ENCODE data around the gene FGF9. TPM values are rescaled to one million over a fixed set of nuclear protein-coding genes. Genes with fewer than 3 reads are reported as not detected.

FGF9 gene
- total and polyA plus RNA-seq, 7 experiments from 2014 or later, result 0.19 to 5.6 (median 2.0) TPM

- H3K9me3 Mint-ChIP-seq, result no peaks in the 10 kb centered on the region
- peaks cover 15 to 34% (median 27%) of the 10 kb centered on the region in 7 donors for H3K4me1 Mint-ChIP-seq
- Histone ChIP-seq H3K36me3 (ENCODE audit: control insufficient read depth in 2 of 3, insufficient read depth in 3 of 3, low read length in 3 of 3) (no peaks in the 10 kb centered on the region), H3K4me1 (ENCODE audit: control insufficient read depth in 2 of 2, insufficient read depth in 2 of 2, low read length in 2 of 2) (peaks cover 14 to 24% of the 10 kb centered on the region in 2 donors), H3K27me3 (ENCODE audit: control insufficient read depth in 2 of 2, insufficient read depth in 2 of 2, low read length in 2 of 2) (peaks cover 0 to 10% of the 10 kb centered on the region in 2 donors), H3K4me3 (ENCODE audit: low read length) (no peak overlapping the region), H3K27ac (ENCODE audit: low read depth, low read length) (no peak overlapping the region), H3K9me3 (ENCODE audit: control insufficient read depth in 2 of 3, low read length in 3 of 3) (no peaks in the 10 kb centered on the region)
- peaks cover 6 to 75% (median 24%) of the 10 kb centered on the region in 5 donors for H3K27me3 Mint-ChIP-seq
- ChIA-PET POLR2A (interaction anchor here (0.8 kb wide), 1 partner anchor 72 kb away, joined by 3 read pairs; the partner anchor contains the start of gene MICU2), CTCF (interaction anchor here (0.6 to 1.6 kb wide), 4 partner anchors 15 to 601 kb away, joined by 3 to 6 read pairs (median 3); no protein-coding TSS in a partner anchor)
- no peak overlapping the region for H3K27ac Mint-ChIP-seq
- no peaks in the 10 kb centered on the region for H3K36me3 Mint-ChIP-seq
- peak overlapping the region in 9 of 10 donors; percentile 70 to 98 (median 84) for H3K4me3 Mint-ChIP-seq
- DNase-seq (no peak), ATAC-seq (no peak)
- intact Hi-C loops (cut with micrococcal nuclease), result loop anchor here (10.0 kb wide), 4 partner anchors 168 to 488 kb away; partner anchors contain the start of gene ZDHHC20 (in 1 of the 2)
These were observed 5.7 kb downstream of the FGF9 start for GRCh38 chr13:21676611-21677021.

- Mint-ChIP-seq H3K4me3 (peak overlapping the region in 2 of 10 donors; percentile 11 to 84), H3K27ac (peak overlapping the region in 1 of 9 donors; percentile 59), H3K27me3 (peaks cover 6 to 75% (median 24%) of the 10 kb centered on the region in 5 donors), H3K36me3 (no peaks in the 10 kb centered on the region), H3K9me3 (no peaks in the 10 kb centered on the region), H3K4me1 (peaks cover 11 to 28% (median 21%) of the 10 kb centered on the region in 7 donors)
- no peak overlapping the region for H3K27ac ChIP-seq (ENCODE audit: low read depth, low read length)
- ATAC-seq, result no peak
- no peaks in the 10 kb centered on the region for H3K36me3 ChIP-seq (ENCODE audit: control insufficient read depth in 2 of 3, insufficient read depth in 3 of 3, low read length in 3 of 3)
- ChIA-PET CTCF (interaction anchor here (1.3 to 1.6 kb wide), 2 partner anchors 15 to 39 kb away, joined by 3 to 6 read pairs; no protein-coding TSS in a partner anchor), POLR2A (interaction anchor here (0.8 kb wide), 1 partner anchor 24 kb away, joined by 3 read pairs; no protein-coding TSS in a partner anchor)
- no peak for DNase-seq
- intact Hi-C loops (cut with micrococcal nuclease), result loop anchor here (10.0 kb wide), 4 partner anchors 168 to 488 kb away; partner anchors contain the start of gene ZDHHC20 (in 1 of the 2)
- H3K4me3 ChIP-seq (ENCODE audit: low read length), result no peak overlapping the region
- H3K27me3 ChIP-seq (ENCODE audit: control insufficient read depth in 2 of 2, insufficient read depth in 2 of 2, low read length in 2 of 2), result peaks cover 0 to 10% of the 10 kb centered on the region in 2 donors
- H3K9me3 ChIP-seq (ENCODE audit: control insufficient read depth in 2 of 3, low read length in 3 of 3), result no peaks in the 10 kb centered on the region
- peaks cover 9 to 19% of the 10 kb centered on the region in 2 donors for H3K4me1 ChIP-seq (ENCODE audit: control insufficient read depth in 2 of 2, insufficient read depth in 2 of 2, low read length in 2 of 2)
These were observed 6.3 kb downstream of the FGF9 start for GRCh38 chr13:21677075-21677623.

- no peak overlapping the region for H3K4me3 ChIP-seq (ENCODE audit: low read length)
- DNase-seq (no peak), ATAC-seq (no peak)
- H3K27ac Mint-ChIP-seq, result no peak overlapping the region
- ChIA-PET POLR2A (no interaction called here), CTCF (interaction anchor here (0.6 kb wide), 1 partner anchor 12 kb away, joined by 3 read pairs; the partner anchor contains the start of gene FGF9)
- peaks cover 0 to 6% (median 0%) of the 10 kb centered on the region in 7 donors for H3K4me1 Mint-ChIP-seq
- no peaks in the 10 kb centered on the region for H3K9me3 ChIP-seq (ENCODE audit: control insufficient read depth in 2 of 3, low read length in 3 of 3)
- H3K36me3 ChIP-seq (ENCODE audit: control insufficient read depth in 2 of 3, insufficient read depth in 3 of 3, low read length in 3 of 3), result no peaks in the 10 kb centered on the region
- peaks cover 0 to 16% (median 0%) of the 10 kb centered on the region in 5 donors for H3K36me3 Mint-ChIP-seq
- H3K27ac ChIP-seq (ENCODE audit: low read depth, low read length), result no peak overlapping the region
- no peaks in the 10 kb centered on the region for H3K4me1 ChIP-seq (ENCODE audit: control insufficient read depth in 2 of 2, insufficient read depth in 2 of 2, low read length in 2 of 2)
- no peaks in the 10 kb centered on the region for H3K9me3 Mint-ChIP-seq
- no peaks in the 10 kb centered on the region for H3K27me3 ChIP-seq (ENCODE audit: control insufficient read depth in 2 of 2, insufficient read depth in 2 of 2, low read length in 2 of 2)
- H3K27me3 Mint-ChIP-seq, result peaks cover 0 to 35% (median under 1%) of the 10 kb centered on the region in 5 donors
- intact Hi-C loops (cut with micrococcal nuclease), result no loop called here
- no peak overlapping the region for H3K4me3 Mint-ChIP-seq
These were observed 12.3 kb downstream of the FGF9 start for GRCh38 chr13:21683034-21683733.

GRCh38 chr13:21684576-21684975, 13.7 kb downstream of the FGF9 start:
- Mint-ChIP-seq H3K4me3 (no peak overlapping the region), H3K27ac (peak overlapping the region in 1 of 9 donors; percentile 6), H3K36me3 (peaks cover 0 to 16% (median 0%) of the 10 kb centered on the region in 5 donors), H3K27me3 (peaks cover 0 to 24% (median 0%) of the 10 kb centered on the region in 5 donors), H3K9me3 (no peaks in the 10 kb centered on the region), H3K4me1 (peaks cover 0 to 6% (median 0%) of the 10 kb centered on the region in 7 donors)
- ChIA-PET CTCF (interaction anchor here (1.0 kb wide), 1 partner anchor 47 kb away, joined by 4 read pairs; no protein-coding TSS in a partner anchor), POLR2A (no interaction called here)
- Histone ChIP-seq H3K27ac (ENCODE audit: low read depth, low read length) (no peak overlapping the region), H3K36me3 (ENCODE audit: control insufficient read depth in 2 of 3, insufficient read depth in 3 of 3, low read length in 3 of 3) (no peaks in the 10 kb centered on the region), H3K27me3 (ENCODE audit: control insufficient read depth in 2 of 2, insufficient read depth in 2 of 2, low read length in 2 of 2) (no peaks in the 10 kb centered on the region), H3K4me1 (ENCODE audit: control insufficient read depth in 2 of 2, insufficient read depth in 2 of 2, low read length in 2 of 2) (no peaks in the 10 kb centered on the region), H3K9me3 (ENCODE audit: control insufficient read depth in 2 of 3, low read length in 3 of 3) (no peaks in the 10 kb centered on the region), H3K4me3 (ENCODE audit: low read length) (no peak overlapping the region)
- ATAC-seq, result no peak
- intact Hi-C loops (cut with micrococcal nuclease), result no loop called here
- no peak for DNase-seq

- ATAC-seq (no peak), DNase-seq (no peak)
- Mint-ChIP-seq H3K27ac (no peak overlapping the region), H3K4me3 (no peak overlapping the region), H3K9me3 (no peaks in the 10 kb centered on the region), H3K27me3 (peaks cover 0 to 24% (median 0%) of the 10 kb centered on the region in 5 donors), H3K36me3 (peaks cover 0 to 21% (median 4%) of the 10 kb centered on the region in 5 donors), H3K4me1 (peaks cover 0 to 6% (median 0%) of the 10 kb centered on the region in 7 donors)
- CTCF ChIA-PET, result interaction anchor here (0.5 kb wide), 1 partner anchor 15 kb away, joined by 3 read pairs; the partner anchor contains the start of gene FGF9
- H3K36me3 ChIP-seq (ENCODE audit: control insufficient read depth in 2 of 3, insufficient read depth in 3 of 3, low read length in 3 of 3), result no peaks in the 10 kb centered on the region
- no peaks in the 10 kb centered on the region for H3K9me3 ChIP-seq (ENCODE audit: control insufficient read depth in 2 of 3, low read length in 3 of 3)
- no peaks in the 10 kb centered on the region for H3K27me3 ChIP-seq (ENCODE audit: control insufficient read depth in 2 of 2, insufficient read depth in 2 of 2, low read length in 2 of 2)
- no peaks in the 10 kb centered on the region for H3K4me1 ChIP-seq (ENCODE audit: control insufficient read depth in 2 of 2, insufficient read depth in 2 of 2, low read length in 2 of 2)
- intact Hi-C loops (cut with micrococcal nuclease), result no loop called here
- no peak overlapping the region for H3K27ac ChIP-seq (ENCODE audit: low read depth, low read length)
- no peak overlapping the region for H3K4me3 ChIP-seq (ENCODE audit: low read length)
- POLR2A ChIA-PET, result no interaction called here
These were observed 14.7 kb downstream of the FGF9 start for GRCh38 chr13:21685485-21686064.

- no peaks in the 10 kb centered on the region for H3K9me3 Mint-ChIP-seq
- intact Hi-C loops (cut with micrococcal nuclease), result no loop called here
- Histone ChIP-seq H3K27ac (ENCODE audit: low read depth, low read length) (no peak overlapping the region), H3K27me3 (ENCODE audit: control insufficient read depth in 2 of 2, insufficient read depth in 2 of 2, low read length in 2 of 2) (no peaks in the 10 kb centered on the region), H3K4me1 (ENCODE audit: control insufficient read depth in 2 of 2, insufficient read depth in 2 of 2, low read length in 2 of 2) (no peaks in the 10 kb centered on the region), H3K36me3 (ENCODE audit: control insufficient read depth in 2 of 3, insufficient read depth in 3 of 3, low read length in 3 of 3) (no peaks in the 10 kb centered on the region), H3K4me3 (ENCODE audit: low read length) (no peak overlapping the region), H3K9me3 (ENCODE audit: control insufficient read depth in 2 of 3, low read length in 3 of 3) (no peaks in the 10 kb centered on the region)
- no peak for DNase-seq
- peaks cover 0 to 6% (median 0%) of the 10 kb centered on the region in 7 donors for H3K4me1 Mint-ChIP-seq
- H3K27me3 Mint-ChIP-seq, result peaks cover 0 to 14% (median 1%) of the 10 kb centered on the region in 5 donors
- H3K27ac Mint-ChIP-seq, result peak overlapping the region in 1 of 9 donors; percentile 16
- no peak overlapping the region for H3K4me3 Mint-ChIP-seq
- H3K36me3 Mint-ChIP-seq, result peaks cover 0 to 21% (median 4%) of the 10 kb centered on the region in 5 donors
- CTCF ChIA-PET, result no interaction called here
- no peak for ATAC-seq
- POLR2A ChIA-PET, result no interaction called here
These were observed 16.0 kb downstream of the FGF9 start for GRCh38 chr13:21686751-21687391.

Measured in naive thymus-derived CD4-positive, alpha-beta T cell (primary cell).